IMR-90 (cell line): ENCODE results near the gene AFTPH. TPM values are rescaled to one million over a fixed set of nuclear protein-coding genes. Genes with fewer than 3 reads are reported as not detected.

ENCODE experiments used
- ATAC-seq: fragments of 200-7000 bp; cut with Tn5 transposase; 2 replicates; pipeline ENCODE4 v1.9.1; 2020; ENCODE audit warnings: low read depth, mild to moderate bottlenecking, moderate library complexity
- BruUV-seq: library from RNA; stranded (reverse); fragments of 400-500 nt; replicated peaks from 2 replicates; lab custom pipeline; 2021; lab: Mats Ljungman, UMichigan
- CTCF ChIA-PET: fragments of 300-600 bp; formaldehyde crosslinking; extraction: SDS; loops from one replicate; lab custom pipeline; 2021; ENCODE audit warnings: antibody characterized with exemption; lab: Yijun Ruan, JAX
- POLR2A ChIA-PET: fragments of 300-600 bp; sonication (Branson Sonifier 250); formaldehyde crosslinking; loops from one replicate; lab custom pipeline; 2022; ENCODE audit warnings: antibody characterized with exemption; ENCODE audit not compliant: unreplicated experiment; lab: Charles Lee
- DNase-seq: peaks from one replicate; pipeline ENCODE4 v3.0.0; 2013
- H2AFZ ChIP-seq: replicated peaks from 2 replicates; pipeline ENCODE3; 2013; ENCODE audit warnings: low read length, mild to moderate bottlenecking; ENCODE audit not compliant: poor library complexity
- H2AK5ac ChIP-seq: 2 replicates; pipeline ENCODE4 v1.6.1; 2013; ENCODE audit warnings: low read depth, low read length, inconsistent platforms
- H2AK9ac ChIP-seq: replicated peaks from 2 replicates; pipeline ENCODE3; 2013; ENCODE audit warnings: mild to moderate bottlenecking, low read depth, low read length, moderate library complexity; ENCODE audit not compliant: poor library complexity
- H2BK120ac ChIP-seq: 2 replicates; pipeline ENCODE4 v1.6.1; 2013; ENCODE audit warnings: low read depth, low read length, inconsistent platforms
- H2BK15ac ChIP-seq: 3 replicates; pipeline ENCODE4 v1.6.1; 2013; ENCODE audit warnings: low read depth, low read length, inconsistent platforms
- H2BK20ac ChIP-seq: 2 replicates; pipeline ENCODE4 v1.6.1; 2013; ENCODE audit warnings: low read depth, mild to moderate bottlenecking, inconsistent platforms, low read length, moderate library complexity
- H2BK5ac ChIP-seq: 2 replicates; pipeline ENCODE4 v1.6.1; 2013; ENCODE audit warnings: mild to moderate bottlenecking, low read depth, low read length, inconsistent platforms; ENCODE audit not compliant: poor library complexity, severe bottlenecking
- H3K14ac ChIP-seq: replicated peaks from 2 replicates; pipeline ENCODE4 v1.6.1; 2013; ENCODE audit warnings: low read depth, low read length, inconsistent platforms
- H3K18ac ChIP-seq: 2 replicates; pipeline ENCODE4 v1.6.1; 2013; ENCODE audit warnings: low read depth, low read length, control low read depth
- H3K23ac ChIP-seq: 2 replicates; pipeline ENCODE4 v1.6.1; 2013; ENCODE audit warnings: low read depth, low read length, inconsistent platforms
- H3K27ac ChIP-seq: 2 replicates; pipeline ENCODE4 v1.5.1; 2013; ENCODE audit warnings: mild to moderate bottlenecking, control low read depth, low read length; ENCODE audit not compliant: insufficient read depth
- H3K27me3 ChIP-seq: 2 replicates; pipeline ENCODE4 v1.6.1; 2013; ENCODE audit warnings: low read length; ENCODE audit not compliant: control insufficient read depth, insufficient read depth
- H3K36me3 ChIP-seq: 2 replicates; pipeline ENCODE4 v1.6.1; 2013; ENCODE audit warnings: low read length, mixed read lengths; ENCODE audit not compliant: control insufficient read depth, insufficient read depth
- H3K4ac ChIP-seq: 2 replicates; pipeline ENCODE4 v1.6.1; 2013; ENCODE audit warnings: low read depth, low read length, inconsistent platforms
- H3K4me1 ChIP-seq: 2 replicates; pipeline ENCODE4 v1.6.1; 2013; ENCODE audit warnings: low read length, mixed read lengths; ENCODE audit not compliant: control insufficient read depth, insufficient read depth
- H3K4me2 ChIP-seq: 2 replicates; pipeline ENCODE4 v1.6.1; 2013; ENCODE audit warnings: low read depth, mild to moderate bottlenecking, control low read depth, low read length, moderate library complexity
- H3K4me3 ChIP-seq: 2 replicates; pipeline ENCODE4 v1.5.1; 2013; ENCODE audit warnings: low read depth, mild to moderate bottlenecking, control low read depth, low read length, moderate library complexity; ENCODE audit not compliant: insufficient read depth
- H3K56ac ChIP-seq: 2 replicates; pipeline ENCODE4 v1.6.1; 2013; ENCODE audit warnings: low read length, inconsistent platforms; ENCODE audit not compliant: insufficient read depth; ENCODE audit errors: extremely low read depth
- H3K79me1 ChIP-seq, 2 experiments: 2 replicates each; pipeline ENCODE4 v1.6.1; 2013; ENCODE audit warnings: low read length in 2 of 2, inconsistent platforms in 1 of 2, low read depth in 1 of 2
- H3K9ac ChIP-seq: 2 replicates; pipeline ENCODE4 v1.6.1; 2013; ENCODE audit warnings: low read depth, low read length, control low read depth
- H3K9me1 ChIP-seq: 2 replicates; pipeline ENCODE4 v1.6.1; 2013; ENCODE audit warnings: low read length, inconsistent platforms; ENCODE audit not compliant: insufficient read depth
- H3K9me3 ChIP-seq: 2 replicates; pipeline ENCODE4 v1.6.1; 2013; ENCODE audit warnings: low read length; ENCODE audit not compliant: control insufficient read depth, insufficient read depth
- H4K20me1 ChIP-seq: 2 replicates; pipeline ENCODE4 v1.6.1; 2013; ENCODE audit warnings: low read length, inconsistent platforms; ENCODE audit not compliant: insufficient read depth
- H4K5ac ChIP-seq: 2 replicates; pipeline ENCODE4 v1.6.1; 2013; ENCODE audit warnings: mild to moderate bottlenecking, low read depth, low read length, control low read depth
- H4K8ac ChIP-seq, 2 experiments: 2 replicates each; pipeline ENCODE4 v1.6.1; 2013; ENCODE audit warnings: low read depth in 2 of 2, low read length in 2 of 2, control low read depth in 1 of 2, inconsistent platforms in 1 of 2
- H4K91ac ChIP-seq: 2 replicates; pipeline ENCODE4 v1.6.1; 2013; ENCODE audit warnings: low read depth, low read length, inconsistent platforms; ENCODE audit not compliant: insufficient read depth
- BHLHE40 ChIP-seq: fragments of 150-350 bp; IDR thresholded peaks from 2 replicates; pipeline ENCODE4 v1.6.1; 2016; ENCODE audit warnings: mild to moderate bottlenecking, low read depth, low read length
- FOS ChIP-seq: fragments of 150-350 bp; IDR thresholded peaks from 2 replicates; pipeline ENCODE4 v1.6.1; 2016; ENCODE audit warnings: low read depth, low read length
- POLR2A ChIP-seq: IDR thresholded peaks from 2 replicates; pipeline ENCODE4 v1.6.1; 2012; ENCODE audit warnings: mild to moderate bottlenecking, low read depth, low read length
- RAD21 ChIP-seq: IDR thresholded peaks from 2 replicates; pipeline ENCODE4 v1.6.1; 2012; ENCODE audit warnings: low read length, improper control_type of control experiment
- RFX5 ChIP-seq: IDR thresholded peaks from 2 replicates; pipeline ENCODE4 v1.8.0; 2012; ENCODE audit warnings: low read depth, mild to moderate bottlenecking, low read length, moderate library complexity
- SMC3 ChIP-seq: fragments of 150-350 bp; IDR thresholded peaks from 2 replicates; pipeline ENCODE4 v1.6.1; 2016; ENCODE audit warnings: low read depth, mild to moderate bottlenecking, antibody characterized with exemption, low read length, moderate library complexity
- WGBS, 2 experiments: methylation state at CpG; one replicate each; pipeline versions ENCODE4 v1.1.5 to v1.1.7; 2013; ENCODE audit warnings: missing lambda C conversion rate in 2 of 2; ENCODE audit not compliant: insufficient read length in 1 of 2; ENCODE audit errors: extremely low coverage in 2 of 2; 5-methylcytosine and 5-hydroxymethylcytosine counted together
- dilution Hi-C: fragments of 300-500 bp; cut with HindIII; formaldehyde crosslinking; loops from one replicate; pipeline ENCODE4 v1.14.3; 2018; ENCODE audit warnings: low sequenced_read_pairs; ENCODE audit not compliant: unreplicated experiment
- in situ Hi-C: fragments of 300-500 bp; cut with MboI; formaldehyde crosslinking; loops from 3 replicates; pipeline ENCODE4 v1.14.3; 2019; ENCODE audit warnings: low sequenced_read_pairs, inconsistent platforms, mixed read lengths
- intact Hi-C: fragments of 100-400 bp; cut with micrococcal nuclease; formaldehyde crosslinking; loops from 2 replicates; pipeline ENCODE4 v1.10.0; 2022
- polyA plus RNA-seq, 3 experiments: library from polyadenylated mRNA; depleted of rRNA; stranded (reverse); fragments of >200 nt; gene quantifications; 2 replicates each; pipeline ENCODE4 v1.2.3, GENCODE V29; 2012; ENCODE audit warnings: low replicate concordance in 1 of 3
- total RNA-seq: library from RNA; depleted of rRNA; stranded (reverse); fragments of >200 nt; gene quantifications from 2 replicates; pipeline ENCODE4 v1.2.3, GENCODE V29; 2012

The AFTPH gene
- total and polyA plus RNA-seq, 2 of the 4 experiments (the other 2 are of a cell fraction): 9.4 to 19.9 TPM

GRCh38 chr2:64563436-64563938 is 39.4 kb downstream of the AFTPH start:
- no peak overlapping the region for H4K5ac ChIP-seq
- H3K4me2 ChIP-seq: no peak overlapping the region
- H3K4me3 ChIP-seq: no peak overlapping the region
- dilution Hi-C loops (no loop called here), intact Hi-C loops (loop anchor here (2.0 kb wide), 1 partner anchor 233 kb away; no protein-coding TSS in a partner anchor), in situ Hi-C loops (loop anchor here (5.0 kb wide), 2 partner anchors 46 to 231 kb away; no protein-coding TSS in a partner anchor)
- H2BK5ac ChIP-seq: no peak overlapping the region
- no peaks in the 10 kb centered on the region for H3K9me1 ChIP-seq
- DNase-seq: no peak
- no peak overlapping the region for H3K4ac ChIP-seq
- ATAC-seq: no peak
- H3K18ac ChIP-seq: no peak overlapping the region
- ChIA-PET POLR2A (no interaction called here), CTCF (interaction anchor here (1.4 kb wide), 1 partner anchor 41 kb away, joined by 4 read pairs; no protein-coding TSS in a partner anchor)
- no peak overlapping the region for H2BK120ac ChIP-seq
- no peaks in the 10 kb centered on the region for H3K9me3 ChIP-seq
- H2AK9ac ChIP-seq: no peak overlapping the region
- no TSS peak for BruUV-seq
- WGBS, 2 experiments: 92% methylated on average over 3 of the region's 6 CpGs; no CpG with 5 or more reads in 1 of the 2 experiments
- no peak overlapping the region for H3K14ac ChIP-seq
- H4K20me1 ChIP-seq: no peaks in the 10 kb centered on the region
- no peak overlapping the region for H2BK20ac ChIP-seq
- no peak overlapping the region for H3K27ac ChIP-seq
- H4K8ac ChIP-seq: no peak overlapping the region
- H2AK5ac ChIP-seq: no peak overlapping the region
- no peak overlapping the region for H2BK15ac ChIP-seq
- H3K27me3 ChIP-seq: no peaks in the 10 kb centered on the region
- H3K36me3 ChIP-seq: no peaks in the 10 kb centered on the region
- no peak overlapping the region for H3K23ac ChIP-seq
- H3K56ac ChIP-seq: no peak overlapping the region
- peaks cover 0 to 6% of the 10 kb centered on the region in 2 experiments; a peak in 1 of 4 replicates for H3K79me1 ChIP-seq
- H3K4me1 ChIP-seq: no peaks in the 10 kb centered on the region
- TF ChIP-seq BHLHE40 (no peak), SMC3 (no peak), RAD21 (no peak), RFX5 (no peak), POLR2A (no peak), FOS (no peak)
- no peak overlapping the region for H3K9ac ChIP-seq
- H4K91ac ChIP-seq: no peak overlapping the region
- no peak overlapping the region for H2AFZ ChIP-seq
